A549 (cell line): ENCODE results near the gene PKD1. TPM values are rescaled to one million over a fixed set of nuclear protein-coding genes. Genes with fewer than 3 reads are reported as not detected.
A peak's percentile ranks its signal among the peaks of the same experiment; 100 is the strongest.
"Not testable (repeated sequence)": the region's sequence is repeated elsewhere in the genome, so short reads cannot be mapped to it uniquely, and the experiment has no call there.

Source experiments
- ATAC-seq, 2 experiments: fragments of 200-7000 bp in 1 of 2; fragments of >200 bp in 1 of 2; cut with Nextera tagmentation in 1 of 2; cut with Tn5 transposase in 1 of 2; 3 replicates each; pipeline versions ENCODE4 v1.8.0 to v1.9.1; 2018 to 2020; ENCODE audit warnings: mild to moderate bottlenecking in 1 of 2, moderate library complexity in 1 of 2
- CTCF ChIA-PET: fragments of 300-600 bp; sonication (Branson Sonifier 250); formaldehyde crosslinking; extraction: SDS; loops from one replicate; lab custom pipeline; 2021; ENCODE audit warnings: antibody characterized with exemption, inconsistent platforms; lab: Yijun Ruan, JAX
- POLR2A ChIA-PET: fragments of 350-600 bp; formaldehyde crosslinking; extraction: SDS; loops from one replicate; lab custom pipeline; 2021; ENCODE audit warnings: antibody characterized with exemption, inconsistent platforms; lab: Yijun Ruan, JAX
- DNase-seq, 2 experiments: peaks; one replicate each; pipeline versions ENCODE4 v3.0.0 to v3.0.0-alpha.2; 2011 to 2016; ENCODE audit warnings: low read depth in 1 of 2, low spot score in 1 of 2
- FAIRE-seq: peaks from 2 replicates; lab custom pipeline; 2011; peaks lifted over from hg19 to GRCh38; lab: Jason Lieb, UNC
- H3K27ac ChIP-seq, 2 experiments: fragments of >200 bp; sonication (Bioruptor Twin); formaldehyde crosslinking; 3 replicates each; pipeline ENCODE4 v1.5.1; 2016 to 2017
- H3K4me1 ChIP-seq: fragments of >200 bp; sonication (Bioruptor Twin); formaldehyde crosslinking; 3 replicates; pipeline ENCODE4 v1.6.1; 2016
- H3K4me2 ChIP-seq: fragments of >200 bp; sonication (Bioruptor Twin); formaldehyde crosslinking; 3 replicates; pipeline ENCODE4 v1.6.1; 2016
- H3K4me3 ChIP-seq: fragments of >200 bp; sonication (Bioruptor Twin); formaldehyde crosslinking; 3 replicates; pipeline ENCODE4 v1.5.1; 2016
- H3K9me3 ChIP-seq: fragments of >200 bp; sonication (Bioruptor Twin); formaldehyde crosslinking; 3 replicates; pipeline ENCODE4 v1.6.1; 2016
- BHLHE40 ChIP-seq: IDR thresholded peaks from 2 replicates; pipeline ENCODE4 v1.6.1; 2012; ENCODE audit warnings: low read depth, low read length, inconsistent platforms
- CBX8 ChIP-seq: fragments of 200-600 bp; sonication (generic); IDR thresholded peaks from 2 replicates; pipeline ENCODE4 v1.6.1; 2016
- CHD2 ChIP-seq: fragments of 150-350 bp; IDR thresholded peaks from 2 replicates; pipeline ENCODE4 v1.6.1; 2014; ENCODE audit warnings: low read length; ENCODE audit not compliant: partially characterized antibody
- CTCF ChIP-seq: fragments of >200 bp; sonication (Bioruptor Twin); formaldehyde crosslinking; IDR thresholded peaks from 3 replicates; pipeline ENCODE4 v1.5.1; 2016
- EHF ChIP-seq: fragments of 250-450 bp; sonication (Bioruptor Pico); IDR thresholded peaks from 2 replicates; pipeline ENCODE4 v1.5.0; 2020; ENCODE audit warnings: mild to moderate bottlenecking
- EHMT2 ChIP-seq: fragments of 200-600 bp; sonication (generic); IDR thresholded peaks from 2 replicates; pipeline ENCODE4 v1.6.1; 2016; ENCODE audit warnings: antibody characterized with exemption, low read depth, mild to moderate bottlenecking, moderate library complexity
- ESRRA ChIP-seq: fragments of 150-350 bp; IDR thresholded peaks from 2 replicates; pipeline ENCODE4 v1.6.1; 2014; ENCODE audit warnings: mild to moderate bottlenecking, low read length, borderline replicate concordance
- FOSB ChIP-seq: fragments of 250-450 bp; sonication (Bioruptor Pico); IDR thresholded peaks from 2 replicates; pipeline ENCODE4 v1.5.0; 2020; ENCODE audit warnings: mild to moderate bottlenecking, moderate library complexity
- FOSL2 ChIP-seq, 2 experiments: fragments of 450-650 bp in 1 of 2; fragments of >200 bp in 1 of 2; sonication (Bioruptor Twin) in 1 of 2; formaldehyde crosslinking; IDR thresholded peaks; 2 replicates each; pipeline versions ENCODE4 v1.5.0 to v1.6.1; 2016 to 2020; ENCODE audit warnings: mild to moderate bottlenecking in 1 of 2, moderate library complexity in 1 of 2
- GATA3 ChIP-seq: IDR thresholded peaks from 2 replicates; pipeline ENCODE4 v1.6.1; 2012; ENCODE audit warnings: borderline replicate concordance
- HMGXB4 ChIP-seq: fragments of 250-450 bp; sonication (Bioruptor Pico); IDR thresholded peaks from 2 replicates; pipeline ENCODE4 v1.5.0; 2021; ENCODE audit warnings: mild to moderate bottlenecking, moderate library complexity, borderline replicate concordance
- JUN ChIP-seq, 2 experiments: fragments of >200 bp; sonication (Bioruptor Twin); formaldehyde crosslinking; IDR thresholded peaks; 2 replicates in 1 of 2; 3 replicates in 1 of 2; pipeline ENCODE4 v1.6.1; 2016 to 2017
- MAZ ChIP-seq: fragments of 150-350 bp; IDR thresholded peaks from 2 replicates; pipeline ENCODE4 v1.6.1; 2014; ENCODE audit warnings: antibody characterized with exemption, low read depth, low read length, borderline replicate concordance
- PHF8 ChIP-seq: fragments of 200-600 bp; sonication (generic); IDR thresholded peaks from 2 replicates; pipeline ENCODE4 v1.6.1; 2016; ENCODE audit warnings: low read depth, mild to moderate bottlenecking, antibody characterized with exemption, moderate library complexity, borderline replicate concordance
- POLR2A ChIP-seq: IDR thresholded peaks from 2 replicates; pipeline ENCODE4 v1.6.1; 2012; ENCODE audit warnings: mild to moderate bottlenecking, low read length
- SREBF2 ChIP-seq: fragments of 450-650 bp; IDR thresholded peaks from 2 replicates; pipeline ENCODE4 v1.6.1; 2014; ENCODE audit warnings: mild to moderate bottlenecking, moderate library complexity
- TFCP2L1 ChIP-seq: fragments of 250-450 bp; sonication (Bioruptor Pico); IDR thresholded peaks from 2 replicates; pipeline ENCODE4 v1.5.0; 2021; ENCODE audit warnings: mild to moderate bottlenecking
- ZC3H11A ChIP-seq: fragments of 450-650 bp; IDR thresholded peaks from 2 replicates; pipeline ENCODE4 v1.6.1; 2014; ENCODE audit warnings: antibody characterized with exemption, mild to moderate bottlenecking
- ZNF302 ChIP-seq: fragments of 250-450 bp; sonication (Bioruptor Pico); IDR thresholded peaks from 2 replicates; pipeline ENCODE4 v1.9.0; 2021; ENCODE audit warnings: inconsistent platforms, mild to moderate bottlenecking, moderate library complexity
- ZSCAN20 ChIP-seq: fragments of 250-450 bp; sonication (Bioruptor Pico); IDR thresholded peaks from 2 replicates; pipeline ENCODE4 v1.8.0; 2022; ENCODE audit warnings: mild to moderate bottlenecking, moderate library complexity
- WGBS: methylation state at CpG from one replicate; pipeline ENCODE4 v1.1.6; 2017; ENCODE audit errors: missing lambda C conversion rate; 5-methylcytosine and 5-hydroxymethylcytosine counted together
- polyA minus RNA-seq: library from RNA; depleted of rRNA, polyadenylated mRNA; stranded (reverse); fragments of >200 nt; gene quantifications from 2 replicates; pipeline ENCODE4 v1.2.3, GENCODE V29; 2011; rRNA and poly(A)+ RNA removed
- polyA plus RNA-seq, 4 experiments: library from polyadenylated mRNA; depleted of rRNA in 3 of 4; stranded (reverse); fragments of >200 nt; fragmentation: RNase III in 1 of 4; extraction: RNeasy Plus Mini Kit Qiagen cat#74134 plus additional on column Dnase treatment in 1 of 4; gene quantifications; 2 replicates in 3 of 4; 3 replicates in 1 of 4; pipeline ENCODE4 v1.2.3, GENCODE V29; 2011 to 2017
- TF ChIP-seq, protein P1 (sequence below): IDR thresholded peaks from 2 replicates; pipeline ENCODE4 v1.6.1; 2012; ENCODE audit warnings: low read depth, borderline replicate concordance
- TF ChIP-seq, protein P2 (sequence below): fragments of 450-650 bp; IDR thresholded peaks from 2 replicates; pipeline ENCODE4 v1.6.1; 2014; ENCODE audit warnings: antibody characterized with exemption

The PKD1 gene
- polyA plus RNA-seq (2011; rRNA removed) (11.5 and 17.3 TPM in 2 replicates), polyA plus RNA-seq (2017; fragmentation: RNase III; extraction: RNeasy Plus Mini Kit Qiagen cat#74134 plus additional on column Dnase treatment) (38.4 to 39.7 TPM (median 39.2 TPM) in 3 replicates), polyA minus RNA-seq (16.9 and 26.0 TPM in 2 replicates)
- 50.6 and 78.8 TPM in 2 replicates for polyA plus RNA-seq (2012; cell fraction: cytosol; rRNA removed)
- polyA plus RNA-seq (2012; cell fraction: nucleus; rRNA removed) = 342 and 597 TPM in 2 replicates

DNA sequence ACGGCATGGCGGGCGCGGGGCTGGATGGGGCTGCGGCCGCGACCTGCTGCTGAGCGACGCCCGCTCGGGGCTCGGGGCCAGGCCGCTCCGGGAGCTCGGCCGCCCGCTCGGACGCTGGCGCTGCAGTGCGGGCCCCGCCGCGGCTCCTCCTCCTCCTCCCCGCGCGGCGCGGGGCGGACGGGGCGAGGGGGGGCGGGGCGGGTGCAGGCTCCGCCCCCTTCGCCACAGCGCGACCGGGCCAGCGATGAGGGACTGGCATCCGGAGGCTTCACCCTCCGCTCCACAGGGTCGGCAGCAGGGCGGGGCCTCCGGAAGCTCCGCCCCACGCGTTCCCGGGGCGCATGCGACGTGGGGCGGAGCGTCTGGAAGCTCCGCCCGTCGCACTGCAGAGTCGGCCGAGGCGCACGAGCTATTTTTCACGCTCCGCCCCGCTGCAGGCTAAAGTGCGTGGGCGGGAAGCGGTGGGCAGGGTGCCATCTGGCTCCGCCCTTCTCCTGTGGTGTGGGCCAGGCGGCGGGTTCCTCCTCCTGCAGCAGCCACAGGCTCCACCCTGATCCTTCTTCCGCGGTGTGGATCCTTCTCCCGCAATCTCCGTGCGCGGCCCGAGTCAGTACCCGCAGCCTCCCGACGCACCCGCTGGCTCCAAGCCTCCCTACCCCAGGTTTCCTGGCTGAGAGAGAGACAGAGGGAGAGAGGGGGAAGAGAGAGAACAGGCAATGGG, at the start of gene PKD1:
PKD1 (minus strand) TSS at position 129 of the 721 bp plus-strand sequence. CDS start 209 bp downstream, outside the sequence.
- peak within 1 kb of the TSS; percentile 77 for H3K4me2 ChIP-seq
- WGBS = 1% methylated on average over 19 of the region's 81 CpGs
- TF ChIP-seq POLR2A = peak; percentile 47
- TF ChIP-seq BHLHE40 = 0 out of 2 replicates have a peak, but pooled peaks have one; percentile 6
- peak in 1 of 2 experiments; percentile 53; a peak in 1 of 5 replicates for TF ChIP-seq JUN (IDR thresholded peaks at IDR 0.05)
- TF ChIP-seq, protein P1, sequence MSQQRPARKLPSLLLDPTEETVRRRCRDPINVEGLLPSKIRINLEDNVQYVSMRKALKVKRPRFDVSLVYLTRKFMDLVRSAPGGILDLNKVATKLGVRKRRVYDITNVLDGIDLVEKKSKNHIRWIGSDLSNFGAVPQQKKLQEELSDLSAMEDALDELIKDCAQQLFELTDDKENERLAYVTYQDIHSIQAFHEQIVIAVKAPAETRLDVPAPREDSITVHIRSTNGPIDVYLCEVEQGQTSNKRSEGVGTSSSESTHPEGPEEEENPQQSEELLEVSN = peak; percentile 41; the same call in 1 of the 2 replicates
- ChIA-PET POLR2A (interaction anchor here (0.8 to 1.3 kb wide), 3 partner anchors 12 to 19 kb away, joined by 4 to 11 read pairs (median 4); partner anchors contain the start of gene TRAF7), CTCF (interaction anchor here (1.9 to 6.7 kb wide), 2 partner anchors 111 to 131 kb away, joined by 7 to 117 read pairs; partner anchors contain the start of gene NHERF2)
- DNase-seq (peak; percentile 48 to 94), ATAC-seq (peak; percentile 91)
- peak within 1 kb of the TSS; percentile 74 for H3K4me3 ChIP-seq
- FAIRE-seq, H3K4me1 ChIP-seq, H3K9me3 ChIP-seq: not testable (repeated sequence)
- H3K27ac ChIP-seq = peak within 1 kb of the TSS; percentile 82 to 96

DNA sequence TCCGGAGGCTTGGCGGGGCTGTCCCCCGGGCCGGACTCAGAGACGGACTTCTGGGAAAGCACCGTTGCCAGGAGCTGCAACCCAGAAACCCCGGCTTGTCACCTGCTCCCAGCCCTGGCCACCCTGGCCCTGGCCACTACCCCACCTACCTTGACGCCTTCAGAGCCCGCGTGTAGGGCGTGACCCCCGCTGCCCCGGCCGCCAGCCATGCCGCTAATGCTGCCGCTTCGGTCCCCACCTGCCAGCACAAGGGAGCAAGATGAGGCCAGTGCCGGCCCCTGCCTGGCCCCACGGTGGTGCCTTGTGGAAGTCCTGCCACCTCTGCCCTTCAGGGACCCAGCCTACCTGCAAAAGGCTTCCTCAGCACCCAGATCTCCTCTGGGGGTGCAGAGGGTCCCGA, 49.3 kb upstream of the PKD1 start:
- H3K9me3 ChIP-seq = no peaks in the 10 kb centered on the region
- DNase-seq = no peak
- H3K4me1 ChIP-seq = no peaks in the 10 kb centered on the region
- FAIRE-seq = no peak
- no peak for TF ChIP-seq SREBF2
- TF ChIP-seq CHD2 = no peak
- no peak for TF ChIP-seq GATA3
- no peak for TF ChIP-seq TFCP2L1 (CRISPR knock-in tag)
- TF ChIP-seq FOSL2 (IDR thresholded peaks at IDR 0.05) = no peak
- TF ChIP-seq FOSL2 (CRISPR knock-in tag; IDR thresholded peaks at IDR 0.05) = no peak
- no peak for TF ChIP-seq HMGXB4 (CRISPR knock-in tag)
- no peak for TF ChIP-seq ZSCAN20 (CRISPR knock-in tag)
- no peak for TF ChIP-seq CTCF
- no peak for TF ChIP-seq CBX8
- TF ChIP-seq, protein P2, sequence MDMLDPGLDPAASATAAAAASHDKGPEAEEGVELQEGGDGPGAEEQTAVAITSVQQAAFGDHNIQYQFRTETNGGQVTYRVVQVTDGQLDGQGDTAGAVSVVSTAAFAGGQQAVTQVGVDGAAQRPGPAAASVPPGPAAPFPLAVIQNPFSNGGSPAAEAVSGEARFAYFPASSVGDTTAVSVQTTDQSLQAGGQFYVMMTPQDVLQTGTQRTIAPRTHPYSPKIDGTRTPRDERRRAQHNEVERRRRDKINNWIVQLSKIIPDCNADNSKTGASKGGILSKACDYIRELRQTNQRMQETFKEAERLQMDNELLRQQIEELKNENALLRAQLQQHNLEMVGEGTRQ = no peak
- no peak for TF ChIP-seq PHF8
- no peak for TF ChIP-seq MAZ
- TF ChIP-seq EHF = no peak
- TF ChIP-seq EHMT2 = no peak
- no peak for TF ChIP-seq BHLHE40
- no peak for TF ChIP-seq ZC3H11A
- TF ChIP-seq FOSB (CRISPR knock-in tag) = no peak
- no peak for TF ChIP-seq ZNF302 (CRISPR knock-in tag)
- TF ChIP-seq ESRRA = no peak
- WGBS = 81% methylated on average over 17 of the region's 20 CpGs
- H3K27ac ChIP-seq = no peak overlapping the region
- ChIA-PET CTCF (interaction anchor here (2.7 kb wide), 1 partner anchor 10 kb away, joined by 19 read pairs; no protein-coding TSS in a partner anchor), POLR2A (interaction anchor here (1.5 kb wide), 1 partner anchor 29 kb away, joined by 3 read pairs; the partner anchor contains the start of gene TRAF7)
- ATAC-seq = peak in 1 of 2 experiments; percentile 5; a peak in 1 of 6 replicates
- H3K4me2 ChIP-seq = no peak overlapping the region
- no peak overlapping the region for H3K4me3 ChIP-seq
